Activated T-helper 17 cell treated with anti-CD3 and anti-CD28 coated beads, Interleukin-2, amount 50 U/mL, for 72 hours (primary cell): Measurements from ENCODE around the gene SBK2. TPM values are rescaled to one million over a fixed set of nuclear protein-coding genes. Genes with fewer than 3 reads are reported as not detected.
"Not testable (repeated sequence)": the region's sequence is repeated elsewhere in the genome, so short reads cannot be mapped to it uniquely, and the experiment has no call there.

Experiments
- ATAC-seq: fragments of 150-1000 bp; cut with Tn5 transposase; replicated peaks from 2 replicates; pipeline ENCODE4 v1.10.0; 2021; ENCODE audit warnings: mild to moderate bottlenecking, moderate library complexity
- H3K27ac Mint-ChIP-seq: one replicate; pipeline ENCODE4 v1.8.0; 2022; ENCODE audit warnings: mixed read lengths
- H3K27me3 Mint-ChIP-seq: one replicate; pipeline ENCODE4 v1.8.0; 2022; ENCODE audit warnings: mixed read lengths
- H3K36me3 Mint-ChIP-seq: one replicate; pipeline ENCODE4 v1.8.0; 2022; ENCODE audit warnings: low read depth, mild to moderate bottlenecking, mixed read lengths
- H3K4me1 Mint-ChIP-seq: one replicate; pipeline ENCODE4 v1.8.0; 2022; ENCODE audit warnings: mixed read lengths
- H3K4me3 Mint-ChIP-seq: one replicate; pipeline ENCODE4 v1.8.0; 2022; ENCODE audit warnings: mild to moderate bottlenecking, mixed read lengths
- H3K9me3 Mint-ChIP-seq: one replicate; pipeline ENCODE4 v1.8.0; 2022; ENCODE audit warnings: mixed read lengths
- total RNA-seq, 2 donors: library from RNA; stranded (reverse); gene quantifications; one replicate each; pipeline ENCODE4 v1.2.3, GENCODE V29; 2022

Gene SBK2
- total RNA-seq, 2 donors from 2014 or later: not detected

- not testable (repeated sequence) for H3K36me3 Mint-ChIP-seq, H3K27me3 Mint-ChIP-seq, H3K4me3 Mint-ChIP-seq, H3K27ac Mint-ChIP-seq, H3K4me1 Mint-ChIP-seq, H3K9me3 Mint-ChIP-seq, ATAC-seq
Measured at GRCh38 chr19:55573929-55574328, 37.0 kb upstream of the SBK2 start.

- not testable (repeated sequence) for H3K9me3 Mint-ChIP-seq, H3K36me3 Mint-ChIP-seq, H3K4me1 Mint-ChIP-seq, ATAC-seq, H3K27ac Mint-ChIP-seq, H3K4me3 Mint-ChIP-seq, H3K27me3 Mint-ChIP-seq
Measured at GRCh38 chr19:55569477-55569876, 32.5 kb upstream of the SBK2 start.

- Mint-ChIP-seq H3K36me3 (no peaks in the 10 kb centered on the region), H3K27ac (no peak overlapping the region), H3K4me1 (no peaks in the 10 kb centered on the region), H3K27me3 (peaks cover 6% of the 10 kb centered on the region), H3K4me3 (no peak overlapping the region), H3K9me3 (no peaks in the 10 kb centered on the region)
- ATAC-seq: no peak
Measured at GRCh38 chr19:55567708-55568328, 30.9 kb upstream of the SBK2 start.

GRCh38 chr19:55566823-55567222 lies 29.9 kb upstream of the SBK2 start:
- Mint-ChIP-seq H3K27me3 (peaks cover 6% of the 10 kb centered on the region), H3K4me3 (no peak overlapping the region), H3K27ac (no peak overlapping the region), H3K36me3 (no peaks in the 10 kb centered on the region), H3K4me1 (no peaks in the 10 kb centered on the region), H3K9me3 (no peaks in the 10 kb centered on the region)
- ATAC-seq: no peak

- H3K4me1 Mint-ChIP-seq: no peaks in the 10 kb centered on the region
- H3K36me3 Mint-ChIP-seq: no peaks in the 10 kb centered on the region
- ATAC-seq: no peak
- no peak overlapping the region for H3K27ac Mint-ChIP-seq
- no peaks in the 10 kb centered on the region for H3K9me3 Mint-ChIP-seq
- peaks cover 10% of the 10 kb centered on the region for H3K27me3 Mint-ChIP-seq
- H3K4me3 Mint-ChIP-seq: no peak overlapping the region
Measured at GRCh38 chr19:55563261-55563690, 26.3 kb upstream of the SBK2 start.

- no peak overlapping the region for H3K4me3 Mint-ChIP-seq
- no peaks in the 10 kb centered on the region for H3K36me3 Mint-ChIP-seq
- no peak for ATAC-seq
- no peak overlapping the region for H3K27ac Mint-ChIP-seq
- no peaks in the 10 kb centered on the region for H3K4me1 Mint-ChIP-seq
- H3K9me3 Mint-ChIP-seq: no peaks in the 10 kb centered on the region
- H3K27me3 Mint-ChIP-seq: peaks cover 8% of the 10 kb centered on the region
Measured at GRCh38 chr19:55559684-55560083, 22.8 kb upstream of the SBK2 start.

GRCh38 chr19:55554741-55555152 lies 17.8 kb upstream of the SBK2 start:
- H3K9me3 Mint-ChIP-seq: no peaks in the 10 kb centered on the region
- H3K27me3 Mint-ChIP-seq: peaks cover 7% of the 10 kb centered on the region
- H3K4me1 Mint-ChIP-seq: no peaks in the 10 kb centered on the region
- no peak overlapping the region for H3K27ac Mint-ChIP-seq
- H3K4me3 Mint-ChIP-seq: no peak overlapping the region
- ATAC-seq: no peak
- H3K36me3 Mint-ChIP-seq: no peaks in the 10 kb centered on the region

- Mint-ChIP-seq H3K4me1 (no peaks in the 10 kb centered on the region), H3K9me3 (no peaks in the 10 kb centered on the region), H3K36me3 (no peaks in the 10 kb centered on the region), H3K27me3 (peaks cover 7% of the 10 kb centered on the region), H3K27ac (peak overlapping the region; percentile 9), H3K4me3 (no peak overlapping the region)
- ATAC-seq: no peak
Measured at GRCh38 chr19:55554302-55554701, 17.4 kb upstream of the SBK2 start.

- H3K9me3 Mint-ChIP-seq: no peaks in the 10 kb centered on the region
- H3K27me3 Mint-ChIP-seq: peaks cover 7% of the 10 kb centered on the region
- no peak for ATAC-seq
- no peaks in the 10 kb centered on the region for H3K4me1 Mint-ChIP-seq
- H3K4me3 Mint-ChIP-seq: no peak overlapping the region
- H3K36me3 Mint-ChIP-seq: no peaks in the 10 kb centered on the region
- H3K27ac Mint-ChIP-seq: no peak overlapping the region
Measured at GRCh38 chr19:55553217-55554182, 16.6 kb upstream of the SBK2 start.

- ATAC-seq: no peak
- Mint-ChIP-seq H3K27ac (no peak overlapping the region), H3K9me3 (no peaks in the 10 kb centered on the region), H3K27me3 (peaks cover 11% of the 10 kb centered on the region), H3K4me1 (no peaks in the 10 kb centered on the region), H3K4me3 (no peak overlapping the region), H3K36me3 (no peaks in the 10 kb centered on the region)
Measured at GRCh38 chr19:55552620-55553019, 15.7 kb upstream of the SBK2 start.

- ATAC-seq: no peak
- Mint-ChIP-seq H3K4me1 (no peaks in the 10 kb centered on the region), H3K4me3 (no peak overlapping the region), H3K27ac (no peak overlapping the region), H3K36me3 (no peaks in the 10 kb centered on the region), H3K27me3 (peaks cover 12% of the 10 kb centered on the region), H3K9me3 (no peaks in the 10 kb centered on the region)
Measured at GRCh38 chr19:55552206-55552605, 15.3 kb upstream of the SBK2 start.

- no peak overlapping the region for H3K4me3 Mint-ChIP-seq
- H3K9me3 Mint-ChIP-seq: no peaks in the 10 kb centered on the region
- H3K27ac Mint-ChIP-seq: no peak overlapping the region
- H3K27me3 Mint-ChIP-seq: peaks cover 21% of the 10 kb centered on the region
- ATAC-seq: no peak
- H3K4me1 Mint-ChIP-seq: no peaks in the 10 kb centered on the region
- H3K36me3 Mint-ChIP-seq: no peaks in the 10 kb centered on the region
Measured at GRCh38 chr19:55550321-55550650, 13.4 kb upstream of the SBK2 start.

GRCh38 chr19:55549500-55550320 lies 12.8 kb upstream of the SBK2 start:
- H3K4me3 Mint-ChIP-seq: no peak overlapping the region
- H3K9me3 Mint-ChIP-seq: no peaks in the 10 kb centered on the region
- H3K27me3 Mint-ChIP-seq: peaks cover 24% of the 10 kb centered on the region
- no peaks in the 10 kb centered on the region for H3K36me3 Mint-ChIP-seq
- H3K4me1 Mint-ChIP-seq: no peaks in the 10 kb centered on the region
- H3K27ac Mint-ChIP-seq: no peak overlapping the region
- ATAC-seq: no peak

GRCh38 chr19:55546822-55547614 lies 10.1 kb upstream of the SBK2 start:
- Mint-ChIP-seq H3K4me1 (no peaks in the 10 kb centered on the region), H3K36me3 (no peaks in the 10 kb centered on the region), H3K9me3 (no peaks in the 10 kb centered on the region), H3K27me3 (peaks cover 21% of the 10 kb centered on the region), H3K4me3 (no peak overlapping the region), H3K27ac (no peak overlapping the region)
- no peak for ATAC-seq
